Stimulated activated CD8-positive, alpha-beta memory T cell treated with anti-CD3 and anti-CD28 coated beads, Interleukin-7, amount 100 ng/mL, for 48 hours (primary cell): ENCODE data around the gene IFI35.
"Not testable (repeated sequence)": the region's sequence is repeated elsewhere in the genome, so short reads cannot be mapped to it uniquely, and the experiment has no call there.

Experiments used
- DNase-seq, 2 donors: peaks; one replicate each; pipeline ENCODE4 v3.0.0-alpha.2; 2020; ENCODE audit warnings: low read depth in 1 of 2; ENCODE audit errors: extremely low read depth in 1 of 2

Gene IFI35

DNA sequence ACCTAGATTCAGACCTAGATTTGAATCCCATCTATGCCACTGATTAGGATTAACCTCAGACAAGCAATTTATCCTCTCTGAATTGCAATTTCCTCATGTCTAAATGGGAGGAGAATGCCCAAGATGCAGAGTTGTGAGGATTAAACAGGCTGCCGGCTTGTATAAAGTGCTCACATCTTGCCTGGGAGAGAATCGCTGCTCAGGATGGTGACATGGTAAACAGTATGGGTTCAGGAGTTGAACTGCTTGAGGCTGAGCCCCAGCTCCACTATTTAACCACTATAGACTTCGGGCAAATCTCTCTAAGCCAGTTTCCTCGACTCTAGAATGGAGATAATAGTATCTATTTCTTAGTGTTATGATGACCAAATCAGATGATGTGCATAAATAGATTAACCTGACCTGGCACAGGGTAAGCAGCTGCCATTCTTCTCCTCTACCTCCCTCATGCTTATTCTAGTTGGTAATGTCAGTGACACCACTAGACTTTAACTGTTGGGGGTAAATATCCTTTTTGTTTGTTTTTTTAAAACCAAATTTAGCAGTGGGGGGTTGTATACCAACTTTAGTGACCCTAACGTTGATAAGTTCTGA lies 9.1 kb upstream of the IFI35 start:
- no peak for DNase-seq

DNA sequence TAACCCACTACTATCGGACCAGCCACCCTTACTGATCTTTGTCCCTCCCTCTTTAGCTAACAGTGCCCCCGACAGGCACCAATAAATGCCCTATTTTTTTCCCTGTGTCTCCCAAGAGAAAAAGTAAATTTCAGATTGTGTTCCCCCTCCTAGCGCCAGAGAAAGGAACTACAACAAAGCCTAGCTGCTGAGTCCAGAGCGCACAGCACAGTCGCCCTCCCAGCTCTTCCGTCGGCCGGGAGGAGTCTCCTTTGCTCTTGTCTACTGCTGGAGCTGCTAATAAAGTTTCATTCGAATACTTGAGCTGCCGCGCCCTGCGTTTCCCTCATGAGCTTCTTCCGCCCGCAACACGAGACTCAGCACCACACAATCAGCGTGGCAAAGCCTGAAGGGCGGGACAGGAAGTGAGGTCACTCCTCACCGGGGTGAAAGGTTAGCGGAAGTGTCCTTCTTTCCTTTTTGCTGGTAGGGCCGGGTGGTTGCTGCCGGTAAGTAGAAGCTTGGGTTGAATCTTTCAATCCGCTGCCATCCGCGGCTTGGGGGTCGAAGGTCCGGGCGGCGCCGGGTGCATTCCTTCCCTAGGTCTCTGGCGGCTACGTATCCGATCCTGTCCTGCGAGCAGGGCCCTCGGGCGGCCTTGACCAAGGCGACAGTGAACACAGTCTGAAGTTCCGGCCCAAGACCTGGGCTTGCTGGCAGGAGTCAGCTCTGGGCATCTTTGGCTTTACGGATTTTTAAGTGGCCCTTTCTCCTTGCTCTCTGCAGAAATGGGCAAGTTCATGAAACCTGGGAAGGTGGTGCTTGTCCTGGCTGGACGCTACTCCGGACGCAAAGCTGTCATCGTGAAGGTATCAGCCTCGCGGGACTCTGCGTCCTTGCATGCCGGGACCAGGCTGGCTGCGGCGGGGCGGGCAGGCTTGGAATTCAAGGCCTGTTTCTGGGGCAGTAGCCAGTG lies 8.3 kb upstream of the IFI35 start, which contains the start of gene RPL27:
RPL27 (plus strand) TSS at position 436 of the 955 bp plus-strand sequence; CDS start at position 768, 332 bp downstream.
- peak; percentile 89 to 95 for DNase-seq

DNA sequence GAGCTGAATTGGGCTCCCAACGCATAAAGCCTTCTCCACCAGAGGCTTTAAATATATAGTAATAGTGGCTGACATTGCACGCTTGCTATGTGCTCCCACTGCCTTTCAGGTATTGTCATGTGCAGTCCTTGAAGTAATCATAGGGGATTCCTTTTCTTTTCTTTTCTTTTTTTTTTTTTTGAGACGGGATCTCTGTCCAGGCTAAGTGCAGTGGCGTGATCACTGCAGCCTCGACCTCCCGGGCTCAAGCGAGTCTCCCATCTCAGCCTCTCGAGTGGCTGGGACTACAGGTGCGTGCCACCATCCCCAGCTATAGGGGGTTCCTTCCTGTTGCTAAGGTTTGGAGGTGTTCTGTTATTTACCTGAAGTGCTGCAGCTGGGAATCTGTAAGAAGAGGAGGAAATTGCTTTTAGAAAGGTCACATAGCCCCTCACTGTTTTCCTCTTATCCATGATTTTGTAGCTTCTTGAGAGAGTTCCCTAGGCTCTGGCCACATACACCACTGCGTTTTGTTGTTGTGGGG lies 7.5 kb upstream of the IFI35 start:
- DNase-seq: no peak

DNA sequence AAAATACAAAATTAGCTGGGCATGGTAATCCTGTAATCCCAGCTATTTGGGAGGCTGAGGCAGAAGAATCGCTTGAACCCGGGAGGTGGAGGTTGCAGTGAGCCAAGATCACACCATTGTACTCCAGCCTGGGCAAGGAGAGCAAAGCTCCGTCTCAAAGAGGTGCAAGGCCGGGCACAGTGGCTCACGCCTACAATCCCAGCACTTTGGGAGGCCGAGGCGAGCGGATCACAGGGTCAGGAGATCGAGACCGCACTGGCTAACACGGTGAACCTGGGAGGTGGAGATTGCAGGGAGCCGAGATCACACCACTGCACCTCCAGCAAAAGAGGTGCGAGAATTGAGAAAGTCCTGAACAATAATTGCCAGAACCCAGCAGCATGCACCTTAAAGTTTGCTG lies 5.7 kb upstream of the IFI35 start:
- DNase-seq: not testable (repeated sequence)

DNA sequence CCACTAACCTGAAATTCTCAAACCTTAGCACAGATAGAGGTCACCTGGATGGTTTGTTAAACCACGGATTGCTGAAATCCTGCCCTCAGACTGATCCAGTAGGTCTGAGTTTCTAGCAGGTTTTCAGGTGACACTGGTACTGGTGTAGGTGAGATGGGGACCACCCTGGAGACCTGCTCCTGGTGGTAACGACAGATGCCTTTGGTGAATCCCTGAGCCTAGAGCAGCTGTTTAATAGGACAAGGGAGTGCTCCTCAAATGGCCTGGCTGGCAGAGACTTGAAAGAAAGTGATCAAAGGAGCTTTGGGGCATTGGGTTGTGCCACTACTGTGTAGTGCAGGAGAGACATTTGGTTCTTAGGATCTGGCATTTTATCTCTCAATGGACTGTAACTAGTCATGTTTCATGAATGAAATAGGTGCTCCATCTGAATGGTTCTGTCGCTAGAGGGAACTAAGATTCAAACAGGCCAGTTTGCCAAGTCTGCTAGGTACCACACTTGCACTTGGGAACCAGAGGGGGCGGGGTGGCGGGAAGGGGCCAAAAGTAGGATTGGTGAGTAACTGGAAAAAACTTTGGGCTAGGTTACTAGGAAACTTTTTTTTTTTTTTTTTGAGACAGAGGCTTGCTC lies 2.9 kb upstream of the IFI35 start:
- no peak for DNase-seq

DNA sequence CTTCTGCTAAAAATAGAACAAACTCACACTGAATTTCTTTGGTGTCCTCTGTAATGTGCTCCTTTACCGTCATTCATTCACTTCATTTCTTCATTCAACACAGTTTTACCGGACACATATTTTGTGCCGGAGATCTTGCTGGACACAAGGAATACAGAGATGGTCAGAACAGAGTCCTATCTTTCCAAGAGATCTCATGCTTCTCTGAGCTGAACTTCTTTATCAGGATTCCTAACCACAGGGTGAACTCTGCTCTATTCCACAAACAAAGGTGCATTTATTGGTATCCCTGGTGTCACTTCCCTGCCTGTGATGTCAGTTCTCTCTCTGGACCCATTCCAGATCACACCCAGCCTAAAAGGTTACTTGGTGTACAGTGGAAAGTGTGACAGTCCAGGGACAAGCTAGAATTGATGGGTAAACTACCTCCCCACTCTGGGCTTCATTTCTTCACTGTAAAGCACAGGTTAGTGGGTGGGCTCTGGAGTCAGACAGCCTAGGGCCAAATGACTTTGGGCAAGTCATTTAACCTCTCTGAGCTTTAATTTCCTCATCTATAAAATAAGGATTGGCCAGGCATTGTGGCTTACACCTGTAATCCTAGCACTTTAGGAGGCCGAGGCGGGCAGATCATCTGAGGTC lies 4.2 kb downstream of the IFI35 start:
- DNase-seq: no peak

DNA sequence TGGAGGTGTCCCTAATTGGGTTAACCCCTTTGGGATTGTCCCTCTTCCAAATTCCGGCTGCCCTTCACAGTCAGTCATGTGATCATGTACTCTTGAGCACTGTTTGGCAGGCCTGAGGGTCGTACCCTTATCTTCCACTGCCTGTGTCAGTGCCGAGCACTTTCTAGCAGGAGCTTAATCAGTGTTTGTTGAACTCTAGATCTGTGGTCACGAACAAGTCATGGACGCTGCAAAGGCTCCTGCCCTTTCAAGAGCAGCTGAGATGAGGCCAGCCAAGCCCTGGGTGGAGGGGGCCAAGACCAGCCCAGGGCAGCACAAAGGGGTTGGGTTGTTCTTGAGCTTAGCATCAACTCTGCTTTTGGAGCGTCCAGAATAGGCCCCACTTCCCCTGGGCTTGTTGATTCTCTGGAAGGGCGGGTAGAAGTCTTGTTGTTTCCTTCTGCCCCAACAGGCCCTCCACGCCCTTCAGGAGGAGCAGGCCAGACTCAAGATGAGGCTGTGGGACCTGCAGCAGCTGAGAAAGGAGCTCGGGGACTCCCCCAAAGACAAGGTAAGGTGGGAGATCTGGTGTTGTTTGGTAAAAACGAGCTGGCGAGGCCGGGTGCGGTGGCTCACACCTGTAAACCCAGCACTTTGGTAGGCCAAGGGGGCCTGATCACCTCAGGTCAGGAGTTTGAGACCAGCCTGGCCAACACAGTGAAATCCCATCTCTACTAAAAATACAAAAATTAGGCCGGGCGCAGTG lies 5.3 kb downstream of the IFI35 start:
- DNase-seq: no peak

DNA sequence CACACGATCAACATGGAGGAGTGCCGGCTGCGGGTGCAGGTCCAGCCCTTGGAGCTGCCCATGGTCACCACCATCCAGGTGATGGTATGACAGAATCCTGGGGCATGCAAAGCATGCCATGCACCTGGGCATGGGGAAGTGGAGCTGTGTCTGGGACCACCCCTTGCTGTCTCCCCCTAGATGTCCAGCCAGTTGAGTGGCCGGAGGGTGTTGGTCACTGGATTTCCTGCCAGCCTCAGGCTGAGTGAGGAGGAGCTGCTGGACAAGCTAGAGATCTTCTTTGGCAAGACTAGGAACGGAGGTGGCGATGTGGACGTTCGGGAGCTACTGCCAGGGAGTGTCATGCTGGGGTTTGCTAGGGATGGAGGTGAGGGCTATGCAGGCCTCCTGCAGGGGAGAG lies 6.7 kb downstream of the IFI35 start:
- DNase-seq: no peak

DNA sequence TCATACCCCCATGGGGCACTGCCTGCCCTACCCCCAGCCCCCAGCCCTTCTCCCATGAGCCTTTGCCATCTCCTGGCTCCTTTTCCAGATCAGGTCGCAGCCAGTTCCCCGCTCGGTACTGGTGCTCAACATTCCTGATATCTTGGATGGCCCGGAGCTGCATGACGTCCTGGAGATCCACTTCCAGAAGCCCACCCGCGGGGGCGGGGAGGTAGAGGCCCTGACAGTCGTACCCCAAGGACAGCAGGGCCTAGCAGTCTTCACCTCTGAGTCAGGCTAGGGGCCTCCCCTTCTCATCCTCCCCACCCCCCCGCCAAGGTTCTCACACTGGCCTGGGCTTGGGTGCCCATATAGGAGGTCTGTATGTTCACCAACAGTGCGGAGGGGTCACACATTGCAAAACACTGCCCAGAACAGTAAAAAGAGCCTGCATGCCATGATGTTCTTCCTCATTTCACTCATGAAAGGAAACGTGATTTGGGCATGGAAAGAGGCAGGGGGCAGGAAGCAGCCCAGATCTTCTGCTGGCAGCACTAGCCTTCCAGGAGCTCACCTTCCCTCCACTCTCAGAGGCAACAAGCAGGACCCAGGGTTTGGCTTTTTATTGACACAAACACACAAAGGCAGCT lies 7.5 kb downstream of the IFI35 start:
- no peak for DNase-seq

DNA sequence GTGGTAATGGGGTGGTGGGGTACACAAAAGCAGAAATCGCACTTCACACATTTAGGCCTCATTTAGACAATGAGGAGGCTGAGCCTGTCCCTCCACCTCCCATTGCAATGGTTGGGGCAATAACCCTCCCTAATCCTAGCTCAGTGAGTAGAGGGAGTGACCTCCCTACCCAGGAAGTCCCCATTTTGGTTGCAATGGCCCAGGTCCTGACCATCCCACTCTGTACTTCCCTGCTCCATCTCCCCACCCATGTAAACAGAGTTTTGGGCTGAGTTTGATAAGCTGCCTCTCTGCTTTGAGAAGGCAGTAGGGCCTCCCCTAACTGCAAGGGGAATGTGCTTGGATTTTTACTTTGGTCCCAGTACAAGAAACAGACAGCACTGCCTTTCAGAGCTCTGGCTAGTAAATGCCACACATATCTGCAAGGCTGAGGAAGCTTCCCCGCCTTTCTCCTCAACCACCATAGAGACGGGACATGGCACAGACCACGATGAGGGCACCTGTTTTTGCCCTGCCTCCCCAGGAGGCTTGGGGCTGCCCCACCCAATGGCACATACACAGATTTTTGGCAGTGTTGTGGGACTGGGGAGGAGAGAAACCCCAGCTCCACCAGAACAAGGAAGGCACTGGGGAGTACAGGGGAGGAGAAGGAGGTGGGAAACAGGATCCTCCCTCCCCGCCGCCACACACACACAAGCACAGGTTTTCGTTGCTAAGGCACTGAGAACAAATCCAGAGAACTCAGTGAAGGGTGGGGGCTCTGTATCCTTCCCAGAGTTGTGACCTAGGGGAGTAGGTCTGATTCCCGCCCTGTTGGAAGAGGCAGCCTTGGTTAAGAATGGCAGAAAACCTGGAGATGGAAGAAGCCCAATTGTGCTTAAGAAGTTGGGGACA lies 8.3 kb downstream of the IFI35 start:
- DNase-seq: no peak

DNA sequence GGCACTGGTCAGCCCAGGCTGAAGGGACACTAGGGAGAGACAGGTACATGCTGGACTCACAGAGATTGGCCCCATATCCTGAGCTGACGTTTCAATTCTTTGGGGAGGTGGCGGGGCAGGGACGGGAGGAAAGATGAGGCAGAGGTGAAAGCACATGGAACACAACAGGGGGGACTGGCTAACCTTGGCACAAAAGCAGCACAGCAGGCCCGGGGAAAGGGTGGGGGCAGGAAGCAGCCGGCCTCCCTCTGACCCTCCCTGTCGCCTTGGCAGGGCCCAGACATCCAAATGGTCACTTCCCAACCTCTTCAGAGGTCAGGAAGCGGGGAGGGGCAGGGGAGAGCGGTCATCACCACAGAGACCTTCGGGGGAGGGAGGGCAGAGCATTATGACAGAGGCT lies 9.0 kb downstream of the IFI35 start:
- DNase-seq: no peak

DNA sequence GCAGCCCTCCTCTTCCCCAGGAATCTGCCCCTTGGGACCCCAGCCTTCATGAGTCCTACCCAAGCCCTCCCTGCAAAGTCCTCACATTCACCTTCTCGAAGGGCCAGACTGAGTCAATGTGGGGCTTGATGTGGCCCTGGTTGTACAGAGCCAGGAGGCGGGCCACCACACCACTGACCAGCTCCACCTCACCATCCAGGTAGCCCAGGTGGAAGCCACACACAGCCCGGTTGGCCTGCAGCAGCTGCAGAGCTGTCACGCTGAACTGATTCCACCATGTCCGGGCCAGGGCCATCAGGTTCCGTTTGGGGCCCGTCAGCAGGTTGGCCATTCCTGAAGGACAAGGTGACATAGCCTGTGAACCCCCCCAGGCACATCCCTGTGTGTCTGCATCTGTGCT lies 9.6 kb downstream of the IFI35 start:
- DNase-seq: no peak

DNA sequence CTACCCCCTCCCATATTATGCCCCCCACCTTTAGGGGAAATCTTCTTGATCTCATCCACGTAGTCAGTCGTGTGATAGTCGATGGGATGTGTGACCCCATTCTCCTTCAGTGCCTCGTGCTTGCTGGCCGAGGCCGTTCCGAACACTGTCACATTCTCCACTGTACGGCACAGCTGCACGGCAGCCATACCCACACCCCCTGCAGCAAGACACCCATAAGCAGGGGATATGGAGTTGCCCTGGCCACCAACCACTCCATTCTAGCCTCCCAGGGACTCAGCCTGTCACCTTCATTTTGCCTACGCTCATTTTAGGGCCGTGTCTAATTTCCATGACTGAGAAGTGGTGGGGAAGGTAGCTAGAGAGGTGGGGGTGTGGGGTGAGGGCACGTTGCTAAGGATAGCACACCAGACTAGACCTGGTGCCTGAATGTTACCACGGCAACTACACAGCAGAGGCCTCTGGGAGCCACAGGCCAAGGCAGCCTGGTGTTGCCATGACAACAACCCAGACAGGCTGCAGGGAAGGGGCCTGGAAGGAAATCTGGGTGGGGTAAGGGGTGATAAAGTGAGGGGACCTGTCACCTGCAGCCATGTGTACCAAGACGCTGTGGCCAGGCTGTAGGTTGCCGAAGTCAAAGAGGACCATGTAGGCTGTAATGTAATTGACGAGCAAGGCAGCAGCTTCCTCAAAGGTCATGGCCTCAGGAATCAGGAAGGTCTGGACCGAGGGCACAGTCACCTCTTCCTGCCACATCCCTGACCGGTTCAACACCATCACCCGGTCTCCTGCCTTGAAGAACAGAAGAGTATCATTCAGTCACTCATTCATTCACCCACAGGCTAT lies 11.6 kb downstream of the IFI35 start:
- no peak for DNase-seq

DNA sequence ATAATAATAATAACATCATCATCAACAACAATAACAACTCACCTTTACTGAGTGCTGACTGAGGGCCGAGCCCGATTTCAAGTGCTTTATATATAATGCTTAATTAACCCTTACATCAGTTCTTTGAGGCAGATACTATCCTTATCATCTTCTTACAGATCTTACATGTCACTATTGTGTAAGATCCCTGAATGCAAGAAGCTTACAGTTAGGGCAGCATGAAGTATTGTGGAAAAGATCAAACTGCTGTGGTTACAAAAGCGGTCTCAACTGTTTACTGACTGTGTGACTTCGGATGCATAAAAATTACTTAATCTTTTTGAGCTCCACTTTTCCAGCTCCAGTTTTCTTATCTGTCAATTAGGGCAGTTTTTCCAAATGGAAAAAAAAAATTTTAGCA lies 12.3 kb downstream of the IFI35 start:
- DNase-seq: no peak

DNA sequence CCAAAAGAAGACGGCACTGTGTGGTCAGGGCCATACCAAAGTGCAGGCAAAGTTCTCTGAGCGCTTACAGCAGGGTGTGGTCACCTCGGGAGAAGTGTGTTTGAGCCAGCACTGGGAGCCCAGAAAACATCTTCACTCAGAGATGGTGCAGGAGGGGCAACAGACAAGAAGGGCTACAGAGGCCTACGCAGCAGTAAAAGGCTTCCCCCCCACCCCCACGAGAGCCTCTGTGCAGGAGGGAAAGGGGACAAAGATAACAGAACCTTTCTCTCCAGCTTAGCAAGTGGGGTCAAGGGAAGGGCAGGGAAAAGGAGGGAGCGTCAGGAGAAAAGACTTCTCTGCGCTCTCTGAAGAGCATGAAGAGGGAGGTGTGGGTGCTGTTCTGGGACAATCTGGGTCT lies 12.8 kb downstream of the IFI35 start:
- no peak for DNase-seq

DNA sequence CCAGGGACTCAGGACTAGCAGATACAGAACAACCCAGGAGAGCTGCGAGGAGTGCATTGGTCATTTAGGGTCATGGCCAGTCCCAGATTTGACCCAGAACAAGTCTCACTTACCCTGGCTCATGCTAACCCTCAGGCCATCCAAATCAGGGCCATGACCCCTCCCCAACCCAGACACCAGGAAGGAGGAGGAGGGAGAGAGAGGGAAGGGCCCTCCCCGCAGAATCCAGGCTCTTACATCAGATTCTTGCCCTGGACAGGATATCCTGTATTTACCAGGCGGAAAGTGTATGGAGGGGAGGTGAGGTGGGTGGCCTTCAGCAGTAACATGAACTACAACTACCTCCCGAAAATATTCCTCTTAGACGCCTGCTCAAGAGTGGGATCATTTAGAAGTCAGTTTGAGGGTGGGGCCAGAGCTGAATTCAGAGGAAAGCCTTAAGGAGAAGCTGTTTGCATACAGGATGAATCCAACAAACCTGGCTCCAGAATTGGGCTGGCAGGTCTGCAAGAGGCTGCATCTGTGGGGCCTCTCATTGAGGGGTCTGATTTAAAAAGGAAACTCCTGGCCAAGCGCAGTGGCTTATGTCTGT lies 13.5 kb downstream of the IFI35 start:
- DNase-seq: no peak
